Endothelial cell of umbilical vein (primary cell): ENCODE results near the gene PRDM7. TPM values are rescaled to one million over a fixed set of nuclear protein-coding genes. Genes with fewer than 3 reads are reported as not detected.
A peak's percentile ranks its signal among the peaks of the same experiment; 100 is the strongest.

Experiments used
- BruUV-seq: library from RNA; stranded (reverse); fragments of 400-500 nt; replicated peaks from 2 replicates; lab custom pipeline; 2021; lab: Mats Ljungman, UMichigan
- CTCF ChIA-PET: fragments of 300-600, 350-600 bp; sonication (Branson Sonifier 250); formaldehyde crosslinking; loops from one replicate; lab custom pipeline; 2021; ENCODE audit warnings: antibody characterized with exemption, inconsistent platforms; lab: Charles Lee
- POLR2A ChIA-PET: fragments of 300-600, 350-600 bp; sonication (Branson Sonifier 250); formaldehyde crosslinking; loops from one replicate; lab custom pipeline; 2021; ENCODE audit warnings: antibody characterized with exemption, inconsistent platforms; lab: Charles Lee
- DNase-seq: peaks from one replicate; pipeline ENCODE4 v3.0.0-alpha.2; 2011; ENCODE audit warnings: low read depth, low spot score
- FAIRE-seq: peaks from 2 replicates; lab custom pipeline; 2011; peaks lifted over from hg19 to GRCh38; lab: Jason Lieb, UNC
- H2AFZ ChIP-seq: 2 replicates; pipeline ENCODE4 v1.6.0; 2012; ENCODE audit warnings: low read depth, low read length, control low read depth, inconsistent platforms
- H3K27ac ChIP-seq: 2 replicates; pipeline ENCODE4 v1.5.1; 2011; ENCODE audit warnings: low read depth, mild to moderate bottlenecking, control low read depth, low read length, moderate library complexity; ENCODE audit not compliant: insufficient read depth
- H3K27me3 ChIP-seq, 2 experiments: 2 replicates each; pipeline versions ENCODE4 v1.6.0 to v1.6.1; 2011; ENCODE audit warnings: low read length in 2 of 2, mixed read lengths in 1 of 2; ENCODE audit not compliant: control insufficient read depth in 2 of 2, insufficient read depth in 2 of 2
- H3K36me3 ChIP-seq, 2 experiments: 2 replicates in 1 of 2; 3 replicates in 1 of 2; pipeline ENCODE4 v1.5.1; 2011; ENCODE audit warnings: low read length in 2 of 2, mild to moderate bottlenecking in 1 of 2, moderate library complexity in 1 of 2; ENCODE audit not compliant: control insufficient read depth in 2 of 2, insufficient read depth in 2 of 2; ENCODE audit errors: extremely low read depth in 1 of 2
- H3K4me1 ChIP-seq: 3 replicates; pipeline ENCODE4 v1.5.1; 2011; ENCODE audit warnings: mild to moderate bottlenecking, low read length; ENCODE audit not compliant: control insufficient read depth, insufficient read depth; ENCODE audit errors: extremely low read depth
- H3K4me2 ChIP-seq: 2 replicates; pipeline ENCODE4 v1.6.1; 2011; ENCODE audit warnings: low read length, control low read depth, mixed read lengths; ENCODE audit not compliant: insufficient read depth
- H3K4me3 ChIP-seq, 3 experiments: fragments of 200-600 bp in 1 of 3; sonication (generic), shearing (Covaris generic) in 1 of 3; replicated peaks in 1 of 3; 2 replicates each; pipeline ENCODE4 v1.5.1; 2011 to 2016; ENCODE audit warnings: control low read depth in 3 of 3, low read length in 3 of 3, mild to moderate bottlenecking in 2 of 3, inconsistent platforms in 1 of 3, low read depth in 1 of 3, moderate library complexity in 1 of 3; ENCODE audit not compliant: insufficient read depth in 1 of 3
- H3K79me2 ChIP-seq: 2 replicates; pipeline ENCODE4 v1.6.0; 2012; ENCODE audit warnings: low read length, inconsistent platforms; ENCODE audit not compliant: control insufficient read depth, insufficient read depth
- H3K9ac ChIP-seq: replicated peaks from 2 replicates; pipeline ENCODE3; 2011; ENCODE audit warnings: low read length, control low read depth; ENCODE audit not compliant: insufficient read depth; ENCODE audit errors: extremely low read depth
- H3K9me1 ChIP-seq: replicated peaks from 3 replicates; pipeline ENCODE4 v1.6.0; 2011; ENCODE audit warnings: mild to moderate bottlenecking, low read length; ENCODE audit not compliant: control insufficient read depth, insufficient read depth; ENCODE audit errors: extremely low read depth
- H3K9me3 ChIP-seq: replicated peaks from 2 replicates; pipeline ENCODE4 v1.5.1; 2012; ENCODE audit warnings: low read length, inconsistent platforms; ENCODE audit not compliant: control insufficient read depth, insufficient read depth
- H4K20me1 ChIP-seq: replicated peaks from 2 replicates; pipeline ENCODE3; 2011; ENCODE audit warnings: mild to moderate bottlenecking, low read length; ENCODE audit not compliant: control insufficient read depth, insufficient read depth; ENCODE audit errors: extremely low read depth
- CTCF ChIP-seq, 2 donors: IDR thresholded peaks; 1 replicate in 1 of 2; 2 replicates in 1 of 2; pipeline ENCODE4 v1.5.1; 2011; ENCODE audit warnings: low read length in 2 of 2, mild to moderate bottlenecking in 2 of 2, moderate library complexity in 2 of 2, control low read depth in 1 of 2, inconsistent platforms in 1 of 2, low read depth in 1 of 2; ENCODE audit not compliant: insufficient read depth in 1 of 2; ENCODE audit errors: extremely low read depth in 1 of 2
- EZH2 ChIP-seq: IDR thresholded peaks from 2 replicates; pipeline ENCODE4 v1.6.1; 2012; ENCODE audit warnings: borderline replicate concordance, low read depth, mild to moderate bottlenecking, moderate library complexity, low read length, inconsistent platforms; ENCODE audit not compliant: severe bottlenecking
- FOS ChIP-seq: IDR thresholded peaks from 2 replicates; pipeline ENCODE4 v1.6.1; 2011; ENCODE audit warnings: mild to moderate bottlenecking, low read length, moderate library complexity, borderline replicate concordance; ENCODE audit not compliant: insufficient read depth
- GATA2 ChIP-seq: IDR thresholded peaks from 2 replicates; pipeline ENCODE4 v1.7.0; 2011; ENCODE audit warnings: low read depth, mild to moderate bottlenecking, moderate library complexity, mixed read lengths, low read length; ENCODE audit not compliant: insufficient read length, insufficient read depth
- JUN ChIP-seq: IDR thresholded peaks from 2 replicates; pipeline ENCODE4 v1.6.1; 2011; ENCODE audit warnings: borderline replicate concordance, low read depth; ENCODE audit not compliant: insufficient read length, insufficient read depth
- MAX ChIP-seq: IDR thresholded peaks from 2 replicates; pipeline ENCODE4 v1.6.1; 2011; ENCODE audit not compliant: insufficient read depth, insufficient read length
- MYC ChIP-seq: IDR thresholded peaks from one replicate; pipeline ENCODE4 v1.6.1; 2011; ENCODE audit warnings: mild to moderate bottlenecking, low read depth, low read length
- POLR2A ChIP-seq: IDR thresholded peaks from 2 replicates; pipeline ENCODE4 v1.6.1; 2012; ENCODE audit warnings: low read depth, mild to moderate bottlenecking, control low read depth, low read length
- POLR2AphosphoS5 ChIP-seq: IDR thresholded peaks from 2 replicates; pipeline ENCODE4 v1.6.1; 2012; ENCODE audit warnings: low read depth, mild to moderate bottlenecking, control low read depth, low read length, moderate library complexity; ENCODE audit not compliant: insufficient read depth
- dilution Hi-C: fragments of 300-500 bp; cut with MboI; formaldehyde crosslinking; loops from one replicate; pipeline ENCODE4 v1.15.0; 2019; ENCODE audit warnings: low sequenced_read_pairs; ENCODE audit not compliant: extremely low pct_ligation_motif_present
- intact Hi-C: fragments of 100-400 bp; cut with micrococcal nuclease; formaldehyde crosslinking; loops from one replicate; pipeline ENCODE4 v1.10.0; 2022
- polyA plus RNA-seq, 4 experiments: library from polyadenylated mRNA; depleted of rRNA in 3 of 4; stranded (reverse) in 3 of 4; unstranded in 1 of 4; fragments of >200 nt; gene quantifications; 2 replicates each; pipeline versions ENCODE4 v1.2.1 to v1.2.3, GENCODE V29; 2011 to 2012; ENCODE audit warnings: missing spikeins in 1 of 4
- total RNA-seq: library from RNA; stranded (reverse); gene quantifications from 2 replicates; pipeline ENCODE4 v1.2.3, GENCODE V29; 2021

Gene PRDM7
- total and polyA plus RNA-seq, 2 donors (not counting 3 experiments of a cell fraction or from before 2014, with no cell fraction given): not detected

DNA sequence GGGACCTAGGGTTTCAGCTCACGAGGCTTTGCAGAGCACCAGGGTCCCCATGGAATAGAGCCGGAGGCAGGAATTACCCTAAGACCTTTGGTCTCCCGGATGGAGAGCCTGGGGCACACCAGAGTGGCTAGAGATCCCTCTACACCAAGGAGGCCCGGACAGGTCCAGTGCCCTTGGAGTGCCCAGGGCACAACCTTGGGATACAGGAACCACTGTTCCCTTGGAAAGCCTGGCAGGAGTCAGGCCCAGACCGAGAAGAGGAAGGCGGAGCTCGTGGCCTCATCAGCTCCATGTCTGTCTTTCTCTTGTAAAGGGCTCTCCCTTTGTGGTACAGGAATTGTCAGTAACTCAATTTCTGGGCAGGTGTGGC lies 54.1 kb downstream of the PRDM7 start:
- CTCF ChIA-PET: interaction anchor here (0.7 to 1.7 kb wide), 2 partner anchors 10 to 59 kb away, joined by 3 read pairs; no protein-coding TSS in a partner anchor
- peaks cover 18% of the 10 kb centered on the region for H3K4me1 ChIP-seq
- peak overlapping the region; percentile 69 for H3K4me2 ChIP-seq
- intact Hi-C loops: loop anchor here (2.0 kb wide), 1 partner anchor 100 kb away; the partner anchor contains the start of gene TUBB3
- peak overlapping the region; percentile 36 for H2AFZ ChIP-seq
- FAIRE-seq (no peak), DNase-seq (no peak)
- peak overlapping the region; percentile 48 for H3K27ac ChIP-seq
- H3K9me3 ChIP-seq: no peaks in the 10 kb centered on the region
- no peaks in the 10 kb centered on the region for H4K20me1 ChIP-seq
- peak overlapping the region; percentile 79 for H3K9ac ChIP-seq
- H3K27me3 ChIP-seq: no peaks in the 10 kb centered on the region
- dilution Hi-C loops: no loop called here
- no peaks in the 10 kb centered on the region for H3K36me3 ChIP-seq
- BruUV-seq: TSS peak; percentile 35
- H3K79me2 ChIP-seq: peaks cover 4% of the 10 kb centered on the region
- H3K9me1 ChIP-seq: no peaks in the 10 kb centered on the region
- no peak for TF ChIP-seq POLR2AphosphoS5
- TF ChIP-seq MAX: no peak
- no peak for TF ChIP-seq EZH2
- no peak for TF ChIP-seq POLR2A
- no peak for TF ChIP-seq MYC
- TF ChIP-seq JUN: no peak
- no peak for TF ChIP-seq GATA2
- TF ChIP-seq CTCF (IDR thresholded peaks at IDR 0.05; ENCODE audit: extremely low read depth in 1 of 2, insufficient read depth in 1 of 2, low read depth in 1 of 2, low read length in 2 of 2): no peak
- no peak for TF ChIP-seq FOS
- peak overlapping the region; percentile 42 to 64 (median 57) for H3K4me3 ChIP-seq
- POLR2A ChIA-PET: no interaction called here
